Gastrocnemius medialis (tissue), 4 donors: ENCODE results near the gene MEGF8.

Source experiments
- CTCF ChIP-seq, 5 experiments: fragments of 450-650 bp in 3 of 5; fragments of 200-600 bp in 2 of 5; sonication (generic) in 2 of 5; IDR thresholded peaks in 4 of 5; conservative IDR thresholded peaks in 1 of 5; 1 replicate in 4 of 5; 2 replicates in 1 of 5; pipeline ENCODE4 v1.5.1; 2016 to 2019; ENCODE audit warnings: antibody characterized with exemption in 5 of 5, mild to moderate bottlenecking in 3 of 5, moderate library complexity in 3 of 5
- POLR2A ChIP-seq, 2 donors: fragments of 450-650 bp; IDR thresholded peaks; one replicate each; pipeline ENCODE4 v1.6.1; 2017; ENCODE audit warnings: antibody characterized with exemption in 2 of 2, mild to moderate bottlenecking in 2 of 2, moderate library complexity in 2 of 2

- TF ChIP-seq CTCF (IDR thresholded peaks at IDR 0.05 in 4 of 5, conservative IDR thresholded peaks at IDR 0.05 in 1 of 5), result no peak
- no peak for TF ChIP-seq POLR2A (IDR thresholded peaks at IDR 0.05)
These were observed 9.4 kb downstream of the MEGF8 start for GRCh38 chr19:42334697-42335373.
